Measurements from ENCODE around the gene ID2.

Gene ID2

DNA sequence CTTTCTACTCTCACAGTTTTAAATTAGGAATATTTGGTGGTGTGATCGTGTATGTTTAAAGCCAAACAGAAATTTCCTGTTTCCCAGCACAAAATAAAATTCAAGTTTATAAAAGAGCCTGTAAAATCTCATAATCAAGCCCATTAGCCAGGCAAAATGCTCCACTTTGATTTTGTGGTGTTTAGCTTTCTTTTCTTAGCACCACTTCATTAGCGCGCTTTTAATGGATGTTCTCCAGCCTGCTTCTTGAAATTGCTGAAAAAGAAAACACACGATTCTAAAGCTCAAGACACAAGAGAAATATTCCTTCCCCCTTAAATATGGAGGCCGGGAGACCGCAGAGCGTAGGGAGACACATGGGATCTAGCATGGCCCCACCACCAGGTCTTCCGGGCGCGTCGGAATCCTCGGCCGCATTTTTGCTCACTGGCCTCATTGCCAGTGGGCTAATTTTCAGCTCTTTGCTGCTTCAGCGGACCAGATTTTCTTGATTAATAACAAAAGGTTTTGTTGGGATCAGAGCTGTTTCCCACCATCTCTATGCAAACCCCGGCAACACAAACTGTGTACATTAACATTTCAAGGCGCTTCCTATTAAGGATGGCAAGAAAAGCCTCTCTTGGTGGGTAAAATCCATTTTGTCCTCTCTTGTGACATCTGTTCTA, 40.4 kb upstream of the ID2 start:
- peaks cover 14% of the 10 kb centered on the region for H3K27me3 ChIP-seq (ENCODE audit: control insufficient read depth, insufficient read depth, low read length)
- H3K4me3 ChIP-seq (ENCODE audit: low read depth, low read length): no peak overlapping the region
- H3K9ac ChIP-seq (ENCODE audit: low read length): no peak overlapping the region
- peaks cover 1% of the 10 kb centered on the region; the same call in 1 of the 2 replicates for H3K9me3 ChIP-seq (ENCODE audit: control insufficient read depth, insufficient read depth, low read depth, low read length)
- peaks cover 42% of the 10 kb centered on the region for H3K4me1 ChIP-seq (ENCODE audit: control insufficient read depth, insufficient read depth, low read length)
- no peaks in the 10 kb centered on the region for H3K36me3 ChIP-seq (ENCODE audit: control insufficient read depth, insufficient read depth, low read length)
- H3K27ac ChIP-seq (ENCODE audit: low read depth, low read length): no peak overlapping the region

DNA sequence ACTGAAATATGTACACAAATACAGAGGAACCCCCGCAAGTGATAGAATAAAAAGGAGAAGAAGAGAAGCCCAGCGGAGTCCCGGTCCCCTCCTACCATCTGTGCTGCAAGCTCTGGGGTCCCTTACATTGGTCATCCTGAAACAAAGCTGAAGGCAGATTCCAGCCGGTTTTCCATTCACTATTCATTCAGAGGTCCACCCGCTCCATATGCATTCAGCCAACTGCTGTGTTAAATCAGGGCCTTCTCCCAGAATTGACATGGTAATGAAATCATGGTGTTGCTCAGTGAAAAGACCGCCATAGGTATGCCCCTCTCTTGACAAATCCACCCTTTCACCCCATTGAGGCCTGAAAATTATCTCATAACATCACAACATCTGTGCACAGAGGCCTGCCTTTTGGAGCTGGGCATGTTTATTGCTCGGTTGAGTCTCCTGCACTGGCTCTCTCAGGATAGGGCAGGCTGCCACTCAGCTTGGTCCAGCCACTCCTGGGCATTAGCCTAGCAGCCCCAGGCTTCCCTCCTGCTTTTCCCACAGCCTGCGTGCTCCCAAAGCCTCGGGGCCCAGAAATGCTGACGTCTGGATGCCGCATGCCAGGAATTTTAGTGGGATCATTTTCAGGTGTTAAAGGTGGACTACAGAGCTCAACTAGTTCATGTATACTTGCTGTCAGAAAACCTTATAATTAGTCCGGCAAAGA, 39.3 kb upstream of the ID2 start:
- H3K27me3 ChIP-seq (ENCODE audit: control insufficient read depth, insufficient read depth, low read length): peaks cover 14% of the 10 kb centered on the region
- H3K4me1 ChIP-seq (ENCODE audit: control insufficient read depth, insufficient read depth, low read length): peaks cover 32% of the 10 kb centered on the region
- H3K9ac ChIP-seq (ENCODE audit: low read length): no peak overlapping the region
- H3K4me3 ChIP-seq (ENCODE audit: low read depth, low read length): no peak overlapping the region
- H3K9me3 ChIP-seq (ENCODE audit: control insufficient read depth, insufficient read depth, low read depth, low read length): peaks cover 2% of the 10 kb centered on the region; the same call in 1 of the 2 replicates
- no peak overlapping the region for H3K27ac ChIP-seq (ENCODE audit: low read depth, low read length)
- no peaks in the 10 kb centered on the region for H3K36me3 ChIP-seq (ENCODE audit: control insufficient read depth, insufficient read depth, low read length)

DNA sequence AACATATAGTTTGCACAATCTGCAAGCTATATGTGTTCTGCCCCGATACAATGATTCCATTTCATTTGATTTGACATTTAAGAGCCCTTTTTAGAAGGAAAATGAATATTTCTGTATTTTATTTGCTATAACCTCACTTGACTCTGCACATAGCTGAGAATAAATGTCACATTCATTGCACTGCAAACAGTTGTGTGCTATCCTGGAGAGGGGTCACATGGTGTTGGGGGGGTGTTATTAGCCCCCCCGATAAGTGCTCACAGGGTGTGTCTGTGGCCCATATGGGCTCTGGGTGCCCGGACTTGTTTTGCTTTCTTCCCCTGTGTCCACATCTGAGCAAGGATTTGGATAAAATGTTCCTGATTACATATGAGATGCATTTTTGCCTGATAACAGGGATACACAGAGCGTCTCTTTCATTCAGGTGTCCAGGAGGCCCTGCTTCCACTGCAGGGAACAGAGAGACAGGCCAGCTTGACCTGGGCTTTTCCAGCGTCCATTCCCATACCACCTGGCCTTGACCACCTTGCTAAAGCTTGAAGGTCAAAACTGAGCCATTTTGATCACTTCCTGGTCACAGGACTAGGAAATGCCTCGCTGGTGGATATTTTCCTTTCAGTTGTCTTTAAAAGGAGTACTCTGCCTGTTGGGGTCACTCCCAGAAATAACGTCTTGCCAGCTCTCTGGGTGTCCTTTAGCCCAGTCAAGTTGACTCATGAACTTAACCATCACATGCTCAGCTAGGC, 38.4 kb upstream of the ID2 start:
- no peaks in the 10 kb centered on the region for H3K36me3 ChIP-seq (ENCODE audit: control insufficient read depth, insufficient read depth, low read length)
- peaks cover 12% of the 10 kb centered on the region; the same call in 1 of the 2 replicates for H3K27me3 ChIP-seq (ENCODE audit: control insufficient read depth, insufficient read depth, low read length)
- no peak overlapping the region for H3K27ac ChIP-seq (ENCODE audit: low read depth, low read length)
- peaks cover 25% of the 10 kb centered on the region for H3K4me1 ChIP-seq (ENCODE audit: control insufficient read depth, insufficient read depth, low read length)
- H3K9me3 ChIP-seq (ENCODE audit: control insufficient read depth, insufficient read depth, low read depth, low read length): peaks cover 2% of the 10 kb centered on the region; the same call in 1 of the 2 replicates
- H3K9ac ChIP-seq (ENCODE audit: low read length): no peak overlapping the region
- H3K4me3 ChIP-seq (ENCODE audit: low read depth, low read length): no peak overlapping the region

GRCh38 chr2:8643996-8644356, 37.9 kb upstream of the ID2 start:
- H3K9ac ChIP-seq (ENCODE audit: low read length): no peak overlapping the region
- peaks cover 20% of the 10 kb centered on the region for H3K4me1 ChIP-seq (ENCODE audit: control insufficient read depth, insufficient read depth, low read length)
- no peak overlapping the region for H3K27ac ChIP-seq (ENCODE audit: low read depth, low read length)
- peaks cover 2% of the 10 kb centered on the region; the same call in 1 of the 2 replicates for H3K9me3 ChIP-seq (ENCODE audit: control insufficient read depth, insufficient read depth, low read depth, low read length)
- H3K27me3 ChIP-seq (ENCODE audit: control insufficient read depth, insufficient read depth, low read length): peaks cover 8% of the 10 kb centered on the region; the same call in 1 of the 2 replicates
- no peaks in the 10 kb centered on the region for H3K36me3 ChIP-seq (ENCODE audit: control insufficient read depth, insufficient read depth, low read length)
- no peak overlapping the region for H3K4me3 ChIP-seq (ENCODE audit: low read depth, low read length)

- H3K36me3 ChIP-seq (ENCODE audit: control insufficient read depth, insufficient read depth, low read length): no peaks in the 10 kb centered on the region
- no peak overlapping the region for H3K9ac ChIP-seq (ENCODE audit: low read length)
- H3K9me3 ChIP-seq (ENCODE audit: control insufficient read depth, insufficient read depth, low read depth, low read length): peaks cover 2% of the 10 kb centered on the region; the same call in 1 of the 2 replicates
- H3K27me3 ChIP-seq (ENCODE audit: control insufficient read depth, insufficient read depth, low read length): 0 out of 2 replicates have a peak, but pooled peaks cover under 1% of the 10 kb centered on the region
- H3K27ac ChIP-seq (ENCODE audit: low read depth, low read length): no peak overlapping the region
- no peak overlapping the region; the same call in 1 of the 2 replicates for H3K4me3 ChIP-seq (ENCODE audit: low read depth, low read length)
- peaks cover 20% of the 10 kb centered on the region for H3K4me1 ChIP-seq (ENCODE audit: control insufficient read depth, insufficient read depth, low read length)
These were observed 37.2 kb upstream of the ID2 start for GRCh38 chr2:8644605-8645175.

GRCh38 chr2:8645176-8645831, 36.6 kb upstream of the ID2 start:
- no peaks in the 10 kb centered on the region for H3K27me3 ChIP-seq (ENCODE audit: control insufficient read depth, insufficient read depth, low read length)
- H3K4me1 ChIP-seq (ENCODE audit: control insufficient read depth, insufficient read depth, low read length): peaks cover 20% of the 10 kb centered on the region
- H3K27ac ChIP-seq (ENCODE audit: low read depth, low read length): no peak overlapping the region
- H3K9me3 ChIP-seq (ENCODE audit: control insufficient read depth, insufficient read depth, low read depth, low read length): peaks cover 2% of the 10 kb centered on the region; the same call in 1 of the 2 replicates
- no peak overlapping the region for H3K9ac ChIP-seq (ENCODE audit: low read length)
- no peak overlapping the region; the same call in 1 of the 2 replicates for H3K4me3 ChIP-seq (ENCODE audit: low read depth, low read length)
- H3K36me3 ChIP-seq (ENCODE audit: control insufficient read depth, insufficient read depth, low read length): no peaks in the 10 kb centered on the region

- Histone ChIP-seq H3K9ac (ENCODE audit: low read length) (no peak overlapping the region), H3K9me3 (ENCODE audit: control insufficient read depth, insufficient read depth, low read depth, low read length) (peaks cover 2% of the 10 kb centered on the region; the same call in 1 of the 2 replicates), H3K27me3 (ENCODE audit: control insufficient read depth, insufficient read depth, low read length) (no peaks in the 10 kb centered on the region), H3K4me3 (ENCODE audit: low read depth, low read length) (no peak overlapping the region), H3K27ac (ENCODE audit: low read depth, low read length) (no peak overlapping the region), H3K4me1 (ENCODE audit: control insufficient read depth, insufficient read depth, low read length) (peaks cover 13% of the 10 kb centered on the region), H3K36me3 (ENCODE audit: control insufficient read depth, insufficient read depth, low read length) (no peaks in the 10 kb centered on the region)
These were observed 35.0 kb upstream of the ID2 start for GRCh38 chr2:8646731-8647461.

DNA sequence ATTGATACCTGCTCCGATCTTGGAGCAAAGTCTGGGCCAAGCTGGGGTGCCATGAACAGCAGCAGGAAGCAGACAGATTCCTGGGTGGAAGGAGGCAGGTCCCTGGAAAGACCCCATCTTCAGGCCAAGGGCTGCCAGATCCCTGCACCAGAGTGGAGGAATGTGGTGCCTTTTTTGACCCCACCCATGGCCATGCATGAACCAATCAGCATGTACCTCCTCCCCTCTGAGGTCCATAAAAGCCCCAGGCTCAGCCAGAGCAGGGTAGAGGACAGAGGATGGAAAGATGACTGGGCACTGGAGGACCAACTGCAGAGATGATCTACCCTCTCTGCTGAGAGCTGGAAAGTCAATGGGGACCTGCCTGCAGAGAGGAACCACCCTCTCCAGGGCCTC, 34.4 kb upstream of the ID2 start:
- Histone ChIP-seq H3K27ac (ENCODE audit: low read depth, low read length) (no peak overlapping the region), H3K9ac (ENCODE audit: low read length) (no peak overlapping the region), H3K4me3 (ENCODE audit: low read depth, low read length) (no peak overlapping the region), H3K9me3 (ENCODE audit: control insufficient read depth, insufficient read depth, low read depth, low read length) (peaks cover 2% of the 10 kb centered on the region; the same call in 1 of the 2 replicates), H3K36me3 (ENCODE audit: control insufficient read depth, insufficient read depth, low read length) (no peaks in the 10 kb centered on the region), H3K4me1 (ENCODE audit: control insufficient read depth, insufficient read depth, low read length) (peaks cover 8% of the 10 kb centered on the region), H3K27me3 (ENCODE audit: control insufficient read depth, insufficient read depth, low read length) (no peaks in the 10 kb centered on the region)

- Histone ChIP-seq H3K4me1 (ENCODE audit: control insufficient read depth, insufficient read depth, low read length) (no peaks in the 10 kb centered on the region), H3K9ac (ENCODE audit: low read length) (no peak overlapping the region), H3K36me3 (ENCODE audit: control insufficient read depth, insufficient read depth, low read length) (no peaks in the 10 kb centered on the region), H3K27me3 (ENCODE audit: control insufficient read depth, insufficient read depth, low read length) (no peaks in the 10 kb centered on the region), H3K9me3 (ENCODE audit: control insufficient read depth, insufficient read depth, low read depth, low read length) (peaks cover 2% of the 10 kb centered on the region; the same call in 1 of the 2 replicates), H3K4me3 (ENCODE audit: low read depth, low read length) (no peak overlapping the region), H3K27ac (ENCODE audit: low read depth, low read length) (no peak overlapping the region)
These were observed 33.2 kb upstream of the ID2 start for GRCh38 chr2:8648441-8649213.
